HL-60 (cell line): Measurements from ENCODE around the gene ACRBP.

Experiments used
- CTCF ChIP-seq: IDR thresholded peaks from one replicate; pipeline ENCODE4 v1.5.1; 2011; ENCODE audit warnings: low read length, control low read depth, inconsistent platforms; ENCODE audit not compliant: insufficient read depth
- POLR2AphosphoS5 ChIP-seq: IDR thresholded peaks from 2 replicates; pipeline ENCODE4 v1.6.1; 2012; ENCODE audit warnings: low read depth

- TF ChIP-seq CTCF (no peak), POLR2AphosphoS5 (no peak)
Observed at GRCh38 chr12:6643569-6644256, 3.5 kb downstream of the ACRBP start.
